IPS-15b (cell line): ENCODE results near the gene CD44.

Source experiments
- H3K27me3 ChIP-seq: one replicate; pipeline ENCODE4 v1.6.1; 2013; ENCODE audit warnings: low read length; ENCODE audit not compliant: control insufficient read depth, insufficient read depth
- H3K36me3 ChIP-seq: one replicate; pipeline ENCODE4 v1.6.1; 2013; ENCODE audit warnings: low read length; ENCODE audit not compliant: control insufficient read depth, insufficient read depth
- H3K4me1 ChIP-seq: one replicate; pipeline ENCODE4 v1.6.1; 2013; ENCODE audit warnings: mild to moderate bottlenecking, low read length; ENCODE audit not compliant: control insufficient read depth, insufficient read depth
- H3K4me3 ChIP-seq: one replicate; pipeline ENCODE4 v1.5.1; 2013; ENCODE audit warnings: low read depth, low read length
- H3K9ac ChIP-seq: one replicate; pipeline ENCODE4 v1.6.1; 2013; ENCODE audit warnings: low read depth, mild to moderate bottlenecking, low read length
- H3K9me3 ChIP-seq: one replicate; pipeline ENCODE4 v1.6.1; 2013; ENCODE audit warnings: mild to moderate bottlenecking, low read length; ENCODE audit not compliant: control insufficient read depth, insufficient read depth

Gene CD44

DNA sequence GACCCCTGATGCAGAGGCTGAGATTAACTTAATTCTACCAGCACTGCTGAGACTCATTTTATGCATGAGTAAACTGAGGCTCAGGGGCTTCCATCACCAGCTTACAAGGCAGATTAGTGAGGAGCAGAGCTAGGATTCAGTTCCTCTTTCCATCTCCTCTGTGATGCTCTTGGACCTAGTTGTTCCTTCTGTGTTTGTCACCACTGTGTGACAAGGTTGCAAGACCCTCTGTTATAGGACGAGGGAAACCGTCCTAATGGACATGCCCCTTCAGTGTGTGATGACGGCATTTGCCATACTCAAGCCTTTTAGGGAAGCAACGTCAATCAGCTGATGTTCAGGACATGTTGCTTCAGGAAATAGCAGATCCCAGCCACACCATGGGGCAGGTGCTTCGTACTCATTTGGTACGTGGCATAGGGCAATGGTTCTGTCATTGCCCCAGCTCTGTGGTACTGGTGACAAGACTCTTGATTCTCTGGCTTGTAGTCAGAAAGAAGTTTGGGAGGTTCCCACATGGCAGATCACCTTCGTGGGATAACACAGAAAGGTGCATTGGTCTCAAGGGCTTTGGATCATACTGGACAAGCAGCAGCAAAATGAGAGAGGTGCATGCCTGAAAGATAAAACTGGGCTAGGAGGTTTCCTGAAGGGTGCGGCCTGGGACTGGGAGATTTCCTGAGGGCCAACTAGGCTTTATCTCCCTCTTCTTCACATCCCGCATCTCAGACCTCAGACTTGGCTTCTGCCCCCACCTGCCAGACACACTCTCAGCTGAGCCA is 23.9 kb upstream of the CD44 start:
- no peak overlapping the region for H3K9ac ChIP-seq
- H3K27me3 ChIP-seq = no peaks in the 10 kb centered on the region
- H3K9me3 ChIP-seq = no peaks in the 10 kb centered on the region
- H3K4me1 ChIP-seq = no peaks in the 10 kb centered on the region
- H3K36me3 ChIP-seq = no peaks in the 10 kb centered on the region
- no peak overlapping the region for H3K4me3 ChIP-seq

DNA sequence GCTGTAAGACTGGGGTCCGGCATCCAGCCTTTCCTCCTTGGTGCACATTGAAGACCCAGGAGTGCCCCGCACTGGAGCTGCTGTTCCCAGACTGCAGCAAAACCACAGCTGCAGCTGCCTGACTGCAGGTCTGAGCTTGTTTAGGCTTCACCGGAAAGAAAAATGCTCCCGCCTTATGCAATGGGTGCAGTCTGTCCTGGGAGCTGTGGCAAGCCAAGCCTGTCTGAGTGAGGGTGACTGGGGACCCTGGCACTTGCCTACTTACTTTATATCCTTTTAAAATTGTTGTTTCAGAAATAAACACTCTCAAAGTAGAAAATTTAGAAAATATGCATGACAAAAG is 23.3 kb upstream of the CD44 start:
- no peaks in the 10 kb centered on the region for H3K9me3 ChIP-seq
- no peaks in the 10 kb centered on the region for H3K27me3 ChIP-seq
- no peaks in the 10 kb centered on the region for H3K4me1 ChIP-seq
- H3K36me3 ChIP-seq = no peaks in the 10 kb centered on the region
- H3K9ac ChIP-seq = no peak overlapping the region
- no peak overlapping the region for H3K4me3 ChIP-seq

DNA sequence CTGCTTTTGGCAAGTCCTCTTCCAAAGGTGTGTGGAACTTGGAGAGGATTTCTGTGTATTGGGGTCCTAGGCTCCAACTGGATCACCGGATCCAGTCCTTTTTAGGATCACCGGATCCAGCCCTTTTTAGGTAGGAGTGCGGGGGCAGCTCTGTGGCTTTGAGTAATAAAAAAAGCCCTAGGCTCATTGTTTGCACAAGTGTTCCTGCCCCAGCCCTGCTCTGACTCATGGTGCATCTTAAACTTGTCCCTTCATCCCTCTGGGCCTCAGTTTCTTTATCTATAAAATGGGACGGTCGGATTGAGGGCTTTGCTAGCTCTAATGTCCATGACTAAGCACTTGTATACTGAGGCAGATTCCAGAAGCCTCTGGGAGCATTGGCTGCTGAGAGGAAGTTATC is 22.7 kb upstream of the CD44 start:
- H3K4me1 ChIP-seq = no peaks in the 10 kb centered on the region
- H3K4me3 ChIP-seq = no peak overlapping the region
- H3K36me3 ChIP-seq = no peaks in the 10 kb centered on the region
- H3K9me3 ChIP-seq = no peaks in the 10 kb centered on the region
- no peaks in the 10 kb centered on the region for H3K27me3 ChIP-seq
- H3K9ac ChIP-seq = no peak overlapping the region

DNA sequence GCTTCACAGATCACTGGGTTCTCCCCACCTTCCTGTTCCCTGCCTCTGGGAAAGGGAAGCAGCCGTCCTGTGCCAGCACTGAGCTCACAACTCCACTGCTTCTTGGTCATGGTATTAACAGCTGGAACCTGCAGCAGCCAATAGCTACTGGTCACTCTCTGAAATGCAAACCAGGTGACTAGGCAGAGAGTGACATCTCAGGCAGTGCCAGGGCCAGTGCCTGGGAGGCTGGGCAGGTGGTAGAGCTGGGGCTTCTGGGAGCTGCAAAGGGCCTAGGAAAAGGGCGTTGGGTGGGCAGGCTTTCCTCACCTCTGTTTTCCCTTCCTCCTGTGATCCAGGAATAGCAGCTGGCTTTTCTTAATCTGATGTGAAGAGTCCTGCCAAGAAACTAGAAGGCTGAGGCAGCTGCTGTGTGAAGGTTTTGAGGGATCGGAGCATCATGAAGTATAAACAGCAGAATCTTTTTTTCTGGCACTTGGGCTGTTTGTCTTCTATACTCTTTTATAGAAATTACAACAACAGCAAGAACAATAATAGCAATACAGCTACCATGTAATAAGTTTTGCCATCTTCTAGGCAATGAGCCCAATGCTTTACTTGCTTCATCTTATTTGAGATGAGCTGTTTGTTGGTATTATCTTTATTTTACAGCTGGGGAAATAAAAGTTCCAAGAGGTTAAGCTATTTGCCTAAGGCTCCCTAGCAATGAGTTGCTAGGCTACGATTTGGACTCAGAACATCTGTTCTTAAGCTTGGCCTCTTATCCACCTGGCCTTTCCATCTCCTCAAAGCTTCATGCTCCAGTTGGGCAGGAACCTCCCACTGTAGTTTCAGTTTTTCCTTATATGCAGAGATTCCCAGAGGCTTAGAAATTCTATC is 22.0 kb upstream of the CD44 start:
- Histone ChIP-seq H3K4me1 (no peaks in the 10 kb centered on the region), H3K36me3 (no peaks in the 10 kb centered on the region), H3K27me3 (no peaks in the 10 kb centered on the region), H3K9me3 (no peaks in the 10 kb centered on the region), H3K4me3 (no peak overlapping the region), H3K9ac (no peak overlapping the region)

DNA sequence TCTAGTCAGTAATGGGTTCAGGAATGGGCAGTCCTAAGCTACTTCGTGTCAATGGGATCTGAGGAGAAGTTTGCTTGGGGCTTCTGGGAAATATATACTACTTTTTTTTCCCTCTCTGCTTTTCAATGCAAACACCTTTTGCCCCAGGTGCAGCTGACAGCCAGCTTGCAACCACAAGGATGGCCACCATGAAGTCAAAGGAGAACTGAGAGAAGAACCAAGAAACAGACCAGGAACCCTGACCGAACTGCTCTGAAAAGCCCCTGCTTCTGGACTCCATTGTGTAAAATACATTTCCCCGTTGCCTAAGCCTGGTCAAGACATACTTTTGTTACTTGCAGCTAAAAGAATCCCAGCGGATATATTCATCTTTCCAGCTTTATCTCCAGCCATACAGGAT is 20.1 kb upstream of the CD44 start:
- H3K36me3 ChIP-seq = no peaks in the 10 kb centered on the region
- no peak overlapping the region for H3K4me3 ChIP-seq
- H3K27me3 ChIP-seq = no peaks in the 10 kb centered on the region
- H3K9ac ChIP-seq = no peak overlapping the region
- H3K4me1 ChIP-seq = no peaks in the 10 kb centered on the region
- no peaks in the 10 kb centered on the region for H3K9me3 ChIP-seq

DNA sequence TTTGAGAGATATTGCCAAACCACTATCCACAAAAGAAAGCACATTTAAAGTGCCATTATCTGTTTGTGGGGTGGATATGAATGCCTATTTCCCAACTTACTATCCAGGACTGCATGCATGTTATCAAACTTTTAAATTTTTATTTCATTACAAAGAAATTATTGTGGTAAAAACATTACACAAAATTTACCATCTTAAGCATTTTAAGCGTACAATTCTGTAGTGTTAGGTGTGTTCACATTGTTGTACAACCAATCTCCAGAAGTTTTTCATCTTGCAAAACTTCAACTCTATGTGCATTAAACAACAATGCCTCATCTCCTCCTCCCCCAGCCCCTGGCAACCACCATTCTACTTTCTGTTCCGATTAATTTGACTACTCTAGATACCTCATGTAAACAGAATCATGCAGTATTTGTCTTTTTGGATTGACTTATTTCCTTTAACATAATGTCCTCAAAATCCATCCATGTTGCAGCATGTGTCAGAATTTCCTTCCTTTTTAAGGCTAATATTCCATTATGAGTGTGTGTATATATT is 17.6 kb upstream of the CD44 start:
- Histone ChIP-seq H3K27me3 (no peaks in the 10 kb centered on the region), H3K4me1 (no peaks in the 10 kb centered on the region), H3K4me3 (no peak overlapping the region), H3K9ac (no peak overlapping the region), H3K9me3 (no peaks in the 10 kb centered on the region), H3K36me3 (no peaks in the 10 kb centered on the region)

DNA sequence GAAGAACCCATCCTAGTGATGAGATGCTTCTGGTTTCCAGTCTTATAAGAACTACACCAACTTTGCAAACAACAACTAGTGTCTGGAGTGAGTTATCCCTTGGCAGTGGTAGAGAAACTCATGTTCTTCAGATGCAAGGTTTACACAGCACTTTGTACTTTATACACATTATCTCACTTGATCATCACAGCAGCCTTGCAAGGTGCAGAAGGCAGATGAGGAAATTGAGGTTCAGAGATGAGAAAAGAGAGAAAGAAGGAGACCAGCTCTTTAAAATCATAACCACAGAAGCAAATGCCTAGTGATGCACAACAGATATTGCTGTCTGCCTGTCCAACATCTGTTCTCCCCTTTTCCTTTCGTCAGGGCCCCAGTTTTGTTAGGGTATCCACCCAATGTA is 16.7 kb upstream of the CD44 start:
- Histone ChIP-seq H3K36me3 (no peaks in the 10 kb centered on the region), H3K4me1 (no peaks in the 10 kb centered on the region), H3K9me3 (no peaks in the 10 kb centered on the region), H3K4me3 (no peak overlapping the region), H3K9ac (no peak overlapping the region), H3K27me3 (no peaks in the 10 kb centered on the region)

DNA sequence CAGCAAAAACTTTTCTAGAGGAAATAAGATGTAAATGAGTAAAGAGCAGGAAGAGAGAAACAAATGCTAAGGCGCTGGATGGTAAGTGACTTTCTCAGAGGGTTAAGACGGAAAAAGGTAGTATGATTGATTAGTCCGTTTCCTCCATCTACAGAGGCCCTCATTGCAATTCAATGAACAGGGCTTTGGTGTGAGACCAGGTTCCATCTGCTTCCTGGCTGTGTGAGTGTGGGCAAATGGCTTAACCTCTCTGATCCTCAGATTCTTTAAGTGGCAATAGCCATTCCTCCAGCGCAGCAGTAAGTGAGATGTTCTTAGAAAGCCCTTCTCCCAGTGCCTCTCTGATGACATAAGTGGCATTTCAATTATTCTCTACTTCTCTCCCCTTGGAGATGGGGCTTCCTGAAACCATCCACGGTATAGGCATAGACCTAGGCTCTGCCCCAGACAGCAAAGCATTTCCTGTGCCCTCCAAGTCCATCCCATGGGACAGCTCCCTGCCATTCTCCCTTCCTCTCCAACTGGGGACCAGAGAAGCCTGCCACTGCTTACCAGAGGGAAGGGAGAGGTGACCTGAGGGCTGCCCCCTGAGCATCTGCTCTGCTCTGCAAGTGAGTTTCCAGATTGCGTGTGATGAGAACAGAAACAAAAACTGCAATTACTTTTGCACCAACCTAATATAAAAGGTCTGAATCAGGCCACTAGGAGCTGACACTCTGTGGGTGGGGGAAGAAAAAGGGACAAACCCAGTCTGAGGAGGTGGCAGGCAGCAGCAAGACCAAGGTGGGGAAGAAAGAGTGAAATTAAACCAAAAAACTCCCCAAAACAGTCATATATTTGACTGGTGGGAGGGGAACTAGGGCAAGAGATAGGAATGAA is 12.7 kb upstream of the CD44 start:
- Histone ChIP-seq H3K4me1 (no peaks in the 10 kb centered on the region), H3K36me3 (no peaks in the 10 kb centered on the region), H3K27me3 (no peaks in the 10 kb centered on the region), H3K9me3 (no peaks in the 10 kb centered on the region), H3K9ac (no peak overlapping the region), H3K4me3 (no peak overlapping the region)

DNA sequence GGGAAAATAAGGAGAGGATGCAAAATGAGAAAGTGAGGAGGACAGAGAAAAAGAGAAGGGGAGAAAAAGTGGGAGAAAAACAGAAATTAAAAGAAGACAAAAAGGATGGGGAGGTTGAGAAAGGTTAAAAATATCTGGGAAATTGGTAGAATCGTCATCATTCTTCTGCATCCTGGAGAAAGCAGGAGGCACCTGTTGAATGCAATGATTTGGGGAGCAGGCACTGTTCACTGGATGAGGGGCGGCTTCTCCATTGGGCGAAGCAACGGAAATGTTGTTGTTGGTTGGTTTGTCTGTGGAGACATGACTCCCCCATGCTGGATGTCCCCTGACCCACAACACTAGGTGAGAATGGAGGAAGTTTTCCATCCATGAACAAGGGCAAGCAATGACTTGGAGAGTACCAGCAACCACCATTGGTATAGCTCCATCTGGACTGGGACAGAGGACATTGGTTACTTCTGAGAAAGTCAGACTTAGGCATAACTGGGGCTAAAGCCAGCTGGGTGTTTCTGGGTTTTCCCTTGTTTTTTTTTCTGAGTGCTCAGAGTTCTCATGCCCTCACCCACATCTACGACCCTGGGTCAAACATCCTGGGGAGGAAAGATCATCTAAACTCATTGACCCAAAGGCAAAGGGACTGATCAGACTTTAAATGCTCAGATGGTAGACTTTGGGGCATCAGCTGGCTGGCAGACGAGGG is 11.9 kb upstream of the CD44 start:
- no peaks in the 10 kb centered on the region for H3K4me1 ChIP-seq
- no peak overlapping the region for H3K4me3 ChIP-seq
- no peaks in the 10 kb centered on the region for H3K27me3 ChIP-seq
- H3K9ac ChIP-seq = no peak overlapping the region
- H3K9me3 ChIP-seq = no peaks in the 10 kb centered on the region
- H3K36me3 ChIP-seq = no peaks in the 10 kb centered on the region

DNA sequence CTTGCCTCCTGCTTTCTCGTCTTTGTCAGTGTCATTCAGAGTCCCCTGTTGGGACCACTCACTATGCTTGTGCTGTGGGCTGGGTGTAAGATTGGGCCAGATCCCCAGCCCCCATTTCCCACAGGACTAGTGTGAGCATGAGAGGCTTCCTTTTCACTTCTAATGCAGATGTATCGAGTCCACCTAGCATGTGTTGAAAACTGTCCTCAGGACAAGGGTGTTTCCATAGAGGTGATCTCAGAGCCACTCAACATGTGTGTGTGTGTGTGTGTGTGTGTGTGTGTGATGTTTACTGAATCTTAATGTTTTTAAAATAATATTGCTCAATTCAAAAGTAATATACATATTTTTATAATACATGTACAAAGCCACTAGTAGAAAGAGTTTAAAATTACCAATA is 11.4 kb upstream of the CD44 start:
- no peaks in the 10 kb centered on the region for H3K36me3 ChIP-seq
- H3K9ac ChIP-seq = no peak overlapping the region
- H3K9me3 ChIP-seq = no peaks in the 10 kb centered on the region
- H3K4me3 ChIP-seq = no peak overlapping the region
- H3K27me3 ChIP-seq = no peaks in the 10 kb centered on the region
- no peaks in the 10 kb centered on the region for H3K4me1 ChIP-seq

DNA sequence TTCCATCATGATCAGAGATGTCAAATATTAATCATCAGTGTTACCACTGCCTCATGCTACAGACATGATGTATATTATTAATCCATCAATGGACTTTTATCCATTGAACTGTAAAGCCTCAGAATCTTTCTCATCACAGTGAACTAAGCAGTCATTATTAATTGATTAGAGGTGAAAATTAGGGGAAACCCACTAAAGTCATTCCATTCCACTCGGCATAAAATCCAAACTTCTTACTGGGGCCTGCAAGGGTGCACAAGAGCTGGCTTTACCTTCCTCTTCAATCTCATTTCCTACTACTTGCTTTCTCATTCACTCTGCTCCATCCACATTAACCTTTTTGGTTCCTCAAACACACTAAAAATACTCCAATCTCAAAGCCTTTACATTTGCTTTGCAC is 7.9 kb upstream of the CD44 start:
- Histone ChIP-seq H3K4me1 (no peaks in the 10 kb centered on the region), H3K27me3 (peaks cover 4% of the 10 kb centered on the region), H3K9me3 (no peaks in the 10 kb centered on the region), H3K4me3 (no peak overlapping the region), H3K9ac (no peak overlapping the region), H3K36me3 (no peaks in the 10 kb centered on the region)
